GM12878 (cell line): Measurements from ENCODE around the gene PHLPP1.

Experiments
- BRCA1 ChIP-seq: IDR thresholded peaks from 2 replicates; pipeline ENCODE4 v1.6.1; 2011; ENCODE audit warnings: low read depth, low read length, improper control_type of control experiment
- CHD4 ChIP-seq: fragments of 200-600 bp; sonication (generic); IDR thresholded peaks from 2 replicates; pipeline ENCODE4 v1.6.1; 2016; ENCODE audit warnings: mild to moderate bottlenecking
- ELK1 ChIP-seq: IDR thresholded peaks from 2 replicates; pipeline ENCODE4 v1.6.1; 2012; ENCODE audit warnings: low read depth, low read length, improper control_type of control experiment
- EZH2 ChIP-seq: IDR thresholded peaks from 2 replicates; pipeline ENCODE4 v1.6.1; 2012; ENCODE audit warnings: low read depth, mild to moderate bottlenecking, control low read depth, inconsistent platforms, low read length, borderline replicate concordance; ENCODE audit not compliant: control insufficient read depth
- KAT2A ChIP-seq: conservative IDR thresholded peaks from 2 replicates; pipeline ENCODE4 v1.6.1; 2011; ENCODE audit warnings: low read depth, low read length; ENCODE audit not compliant: control insufficient read depth
- MYC ChIP-seq: IDR thresholded peaks from 2 replicates; pipeline ENCODE4 v1.6.1; 2011; ENCODE audit warnings: mild to moderate bottlenecking, low read length, moderate library complexity, inconsistent platforms; ENCODE audit not compliant: insufficient read depth, insufficient replicate concordance, insufficient read length, severe bottlenecking
- POLR2AphosphoS5 ChIP-seq: IDR thresholded peaks from 2 replicates; pipeline ENCODE4 v1.6.1; 2011; ENCODE audit warnings: mild to moderate bottlenecking, low read length, inconsistent platforms
- RFX5 ChIP-seq: IDR thresholded peaks from 2 replicates; pipeline ENCODE4 v1.6.1; 2011; ENCODE audit warnings: low read depth, low read length, improper control_type of control experiment
- RUNX3 ChIP-seq: IDR thresholded peaks from 2 replicates; pipeline ENCODE4 v1.6.1; 2012; ENCODE audit warnings: low read length, inconsistent platforms
- SMARCA5 ChIP-seq: fragments of 450-650 bp; IDR thresholded peaks from 2 replicates; pipeline ENCODE4 v1.6.1; 2017; ENCODE audit warnings: mild to moderate bottlenecking
- TF ChIP-seq, protein P1 (sequence below): IDR thresholded peaks from 2 replicates; pipeline ENCODE4 v1.6.1; 2011; ENCODE audit warnings: borderline replicate concordance, low read depth, mild to moderate bottlenecking, moderate library complexity, mixed read lengths, low read length; ENCODE audit not compliant: insufficient read depth; ENCODE audit errors: extremely low read length
- TF ChIP-seq, protein P2 (sequence below), 3 experiments: IDR thresholded peaks in 2 of 3; conservative IDR thresholded peaks in 1 of 3; 2 replicates each; pipeline ENCODE4 v1.5.1; 2011; ENCODE audit warnings: low read depth in 3 of 3, low read length in 3 of 3, mild to moderate bottlenecking in 3 of 3, control low read depth in 2 of 3, moderate library complexity in 2 of 3, inconsistent platforms in 1 of 3, mixed read lengths in 1 of 3; ENCODE audit not compliant: control insufficient read depth in 2 of 3, insufficient read depth in 1 of 3; ENCODE audit errors: extremely low read depth in 1 of 3

DNA sequence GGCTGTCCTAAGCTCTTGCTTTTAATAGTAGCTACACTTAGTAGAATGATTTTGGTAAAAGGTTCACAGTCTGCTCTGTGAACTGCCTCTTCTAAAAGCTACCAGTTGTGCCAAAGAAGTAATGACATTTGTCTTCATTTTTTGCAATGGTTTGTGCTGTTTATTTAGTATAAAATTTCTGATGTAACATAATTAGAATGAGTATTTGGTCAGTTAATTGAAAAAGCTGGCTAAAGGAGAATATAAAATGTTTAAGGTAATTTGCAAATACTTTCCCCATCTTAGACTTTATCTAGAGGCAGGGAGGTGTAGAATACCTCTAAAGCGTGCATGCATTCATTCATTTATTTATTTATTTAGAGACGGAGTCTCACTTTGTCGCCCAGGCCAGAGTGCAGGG is 71.3 kb downstream of the PHLPP1 start:
- TF ChIP-seq POLR2AphosphoS5: no peak
- TF ChIP-seq CHD4: no peak
- TF ChIP-seq RFX5: no peak
- no peak for TF ChIP-seq RUNX3
- TF ChIP-seq EZH2: no peak
- no peak for TF ChIP-seq MYC
- TF ChIP-seq, protein P1, sequence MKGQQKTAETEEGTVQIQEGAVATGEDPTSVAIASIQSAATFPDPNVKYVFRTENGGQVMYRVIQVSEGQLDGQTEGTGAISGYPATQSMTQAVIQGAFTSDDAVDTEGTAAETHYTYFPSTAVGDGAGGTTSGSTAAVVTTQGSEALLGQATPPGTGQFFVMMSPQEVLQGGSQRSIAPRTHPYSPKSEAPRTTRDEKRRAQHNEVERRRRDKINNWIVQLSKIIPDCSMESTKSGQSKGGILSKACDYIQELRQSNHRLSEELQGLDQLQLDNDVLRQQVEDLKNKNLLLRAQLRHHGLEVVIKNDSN: no peak
- no peak for TF ChIP-seq SMARCA5
- TF ChIP-seq, protein P2, sequence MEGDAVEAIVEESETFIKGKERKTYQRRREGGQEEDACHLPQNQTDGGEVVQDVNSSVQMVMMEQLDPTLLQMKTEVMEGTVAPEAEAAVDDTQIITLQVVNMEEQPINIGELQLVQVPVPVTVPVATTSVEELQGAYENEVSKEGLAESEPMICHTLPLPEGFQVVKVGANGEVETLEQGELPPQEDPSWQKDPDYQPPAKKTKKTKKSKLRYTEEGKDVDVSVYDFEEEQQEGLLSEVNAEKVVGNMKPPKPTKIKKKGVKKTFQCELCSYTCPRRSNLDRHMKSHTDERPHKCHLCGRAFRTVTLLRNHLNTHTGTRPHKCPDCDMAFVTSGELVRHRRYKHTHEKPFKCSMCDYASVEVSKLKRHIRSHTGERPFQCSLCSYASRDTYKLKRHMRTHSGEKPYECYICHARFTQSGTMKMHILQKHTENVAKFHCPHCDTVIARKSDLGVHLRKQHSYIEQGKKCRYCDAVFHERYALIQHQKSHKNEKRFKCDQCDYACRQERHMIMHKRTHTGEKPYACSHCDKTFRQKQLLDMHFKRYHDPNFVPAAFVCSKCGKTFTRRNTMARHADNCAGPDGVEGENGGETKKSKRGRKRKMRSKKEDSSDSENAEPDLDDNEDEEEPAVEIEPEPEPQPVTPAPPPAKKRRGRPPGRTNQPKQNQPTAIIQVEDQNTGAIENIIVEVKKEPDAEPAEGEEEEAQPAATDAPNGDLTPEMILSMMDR (IDR thresholded peaks at IDR 0.05 in 2 of 3, conservative IDR thresholded peaks at IDR 0.05 in 1 of 3; ENCODE audit: control insufficient read depth in 2 of 3, extremely low read depth in 1 of 3, insufficient read depth in 1 of 3, low read depth in 3 of 3, low read length in 3 of 3): no peak
- TF ChIP-seq KAT2A: no peak
- TF ChIP-seq ELK1: no peak
- TF ChIP-seq BRCA1: no peak
